Adipose tissue (tissue), 3 donors: ENCODE data around the gene TRIM26. TPM values are rescaled to one million over a fixed set of nuclear protein-coding genes. Genes with fewer than 3 reads are reported as not detected.
A peak's percentile ranks its signal among the peaks of the same experiment; 100 is the strongest.

Source experiments
- H3K27ac ChIP-seq: one replicate; pipeline ENCODE4 v1.5.1; 2013; ENCODE audit warnings: low read depth, low read length
- WGBS, 3 donors: extraction: QIAGEN DNeasy Blood & Tissue Kit; methylation state at CpG; one replicate each; pipeline ENCODE4 v1.1.7; 2013; 5-methylcytosine and 5-hydroxymethylcytosine counted together
- polyA plus RNA-seq, 3 donors: library from polyadenylated mRNA; stranded (reverse); fragments of 200-250 nt; gene quantifications; one replicate each; pipeline ENCODE4 v1.2.3, GENCODE V29; 2013
- donor health status: healthy with polysubstance abuse.
- donor health status: Bipolar disorder and iron deficiency.
- donor health status: healthy.

TRIM26 gene
- polyA plus RNA-seq, 3 donors = 12.9 to 30.8 (median 22.6) TPM

DNA sequence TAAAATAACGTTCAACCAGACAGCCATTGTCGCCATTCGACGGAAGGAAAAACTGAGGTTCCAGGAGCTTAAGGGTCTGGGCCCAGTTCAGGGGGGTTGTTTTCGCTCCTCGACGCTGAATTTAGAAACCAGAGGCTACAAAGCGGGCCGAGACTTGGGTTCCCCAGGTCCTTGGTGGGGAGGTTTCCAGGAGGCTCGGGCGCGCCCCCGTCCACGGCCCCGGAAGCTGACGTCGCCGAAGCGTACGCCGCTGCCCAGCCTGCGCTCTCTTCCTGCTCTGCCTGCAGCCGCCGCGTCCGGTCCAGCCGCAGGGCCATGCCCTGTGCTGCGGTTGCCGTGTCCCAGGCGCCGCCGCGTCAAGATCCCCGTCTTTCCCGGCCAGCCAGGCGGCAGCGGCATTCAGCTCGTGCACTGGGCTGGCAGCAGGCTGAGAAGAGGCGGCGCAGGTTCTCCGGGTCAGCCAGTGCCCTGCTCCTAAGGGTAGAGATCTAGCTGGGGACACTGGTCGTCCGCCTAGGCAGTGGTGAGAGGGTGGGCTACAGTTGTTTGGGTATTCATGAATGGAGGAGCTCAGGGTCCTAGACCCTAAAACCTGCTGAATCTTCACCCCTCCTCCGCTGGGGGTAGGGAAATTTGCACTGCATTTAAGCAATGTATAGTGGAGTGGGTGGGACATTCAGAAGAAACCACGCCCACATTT, 901 bp upstream of the TRIM26 start:
- WGBS, 3 donors = 0 to 1% (median 1%) methylated on average over 45 of the region's 45 CpGs
- H3K27ac ChIP-seq = peak overlapping the region; percentile 35

DNA sequence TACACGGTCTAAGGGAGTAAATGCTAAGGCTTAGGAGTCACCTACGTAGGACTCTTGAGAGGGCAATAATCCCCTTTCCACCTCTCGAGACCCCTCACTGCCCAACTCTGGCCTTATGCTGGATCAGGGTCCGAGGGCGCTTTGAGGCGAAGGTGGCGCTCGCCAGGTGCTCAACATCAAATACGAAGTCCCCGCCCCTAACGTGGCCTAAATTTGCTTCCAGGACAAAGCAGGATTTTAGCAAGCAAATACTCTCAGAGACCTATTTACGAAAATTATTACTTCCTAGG, 406 bp upstream of the TRIM26 start:
- 0% methylated on average over 12 of the region's 12 CpGs for WGBS, 3 donors
- H3K27ac ChIP-seq = peak overlapping the region; percentile 35

DNA sequence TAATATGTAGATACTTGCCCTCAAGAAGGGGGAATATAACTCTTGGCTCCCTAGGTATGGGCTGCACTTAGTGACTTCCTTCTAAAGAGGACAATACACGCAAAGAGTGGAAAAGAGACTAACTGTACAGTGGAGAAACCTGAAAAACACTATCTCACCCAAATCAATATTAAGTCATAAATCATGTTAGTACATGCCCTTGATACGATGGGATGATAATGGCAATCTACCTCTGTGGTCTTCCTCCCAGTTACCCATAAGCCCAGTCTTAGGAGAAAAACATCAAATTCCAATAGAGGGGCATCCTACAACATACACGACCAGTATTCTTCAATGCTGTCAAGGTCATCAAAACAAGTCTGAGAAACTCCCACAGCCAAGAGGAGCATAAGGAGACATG, 1.3 kb downstream of the TRIM26 start:
- H3K27ac ChIP-seq = no peak overlapping the region
- 20 to 51% (median 50%) methylated on average over 3 of the region's 3 CpGs for WGBS, 3 donors

GRCh38 chr6:30211306-30211705, 1.9 kb downstream of the TRIM26 start:
- H3K27ac ChIP-seq = no peak overlapping the region
- 34 to 75% (median 62%) methylated on average over 2 of the region's 2 CpGs for WGBS, 3 donors

- H3K27ac ChIP-seq = no peak overlapping the region
Observed at GRCh38 chr6:30207619-30208295, 5.4 kb downstream of the TRIM26 start.

GRCh38 chr6:30206799-30207618, 6.2 kb downstream of the TRIM26 start:
- 37 to 51% (median 46%) methylated on average over 11 of the region's 11 CpGs for WGBS, 3 donors
- H3K27ac ChIP-seq = no peak overlapping the region

More at GRCh38 chr6:30207619-30208295, 5.4 kb downstream of the TRIM26 start:
- WGBS, 3 donors = 48 to 76% (median 61%) methylated on average over 4 of the region's 4 CpGs

DNA sequence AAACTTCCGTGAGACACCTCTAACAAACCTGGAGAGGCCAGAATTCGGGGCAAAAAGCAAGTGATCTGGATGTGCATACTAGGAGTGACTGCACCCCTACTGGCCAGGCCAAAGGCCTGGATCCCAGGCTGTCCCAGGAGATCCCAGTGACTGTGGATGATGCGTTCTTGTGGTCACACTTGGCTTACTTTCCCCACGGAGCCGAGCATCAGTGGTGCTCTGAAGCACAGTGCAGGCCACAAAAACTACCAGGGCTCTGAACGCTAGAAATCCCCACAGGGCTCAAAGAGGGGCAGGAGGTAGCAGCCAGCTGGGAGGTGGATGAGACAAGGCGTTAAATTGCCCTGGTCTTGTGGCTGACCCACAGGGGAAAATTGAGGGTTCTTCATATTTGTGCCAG, 7.1 kb downstream of the TRIM26 start:
- 70 to 81% (median 77%) methylated on average over 7 of the region's 7 CpGs for WGBS, 3 donors
- H3K27ac ChIP-seq = no peak overlapping the region

GRCh38 chr6:30204116-30204515, 9.1 kb downstream of the TRIM26 start:
- WGBS, 3 donors = 95 to 96% (median 96%) methylated on average over 1 of the region's 1 CpG
- no peak overlapping the region for H3K27ac ChIP-seq

DNA sequence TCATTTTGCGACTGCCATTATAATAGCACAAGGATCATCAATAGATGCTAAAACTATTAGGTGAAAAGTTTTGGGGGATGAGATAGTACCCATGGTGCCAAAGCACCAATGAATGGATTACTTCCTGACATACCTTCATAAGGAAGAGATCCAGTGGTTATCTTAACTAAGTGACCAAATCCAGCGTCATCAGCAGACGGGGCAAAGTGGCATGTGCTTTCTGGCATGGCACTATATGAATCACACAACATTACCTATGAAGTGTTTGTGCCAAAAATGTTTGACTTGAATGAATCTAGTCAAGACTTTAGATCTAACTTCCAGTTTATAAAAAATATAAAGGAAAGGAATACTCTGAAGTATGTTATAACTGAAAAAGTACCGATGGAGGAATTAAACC, 10.8 kb downstream of the TRIM26 start:
- WGBS, 3 donors = 80 to 91% (median 90%) methylated on average over 4 of the region's 4 CpGs
- no peak overlapping the region for H3K27ac ChIP-seq

- H3K27ac ChIP-seq = no peak overlapping the region
- WGBS, 3 donors = 63 to 67% (median 64%) methylated on average over 6 of the region's 6 CpGs
Observed at GRCh38 chr6:30200551-30201281, 12.5 kb downstream of the TRIM26 start.

GRCh38 chr6:30198166-30199084, 14.8 kb downstream of the TRIM26 start:
- H3K27ac ChIP-seq = no peak overlapping the region
- 92 to 95% (median 93%) methylated on average over 34 of the region's 34 CpGs for WGBS, 3 donors

GRCh38 chr6:30196376-30196775, 16.8 kb downstream of the TRIM26 start:
- H3K27ac ChIP-seq = no peak overlapping the region
- WGBS, 3 donors = 94 to 97% (median 95%) methylated on average over 12 of the region's 12 CpGs

DNA sequence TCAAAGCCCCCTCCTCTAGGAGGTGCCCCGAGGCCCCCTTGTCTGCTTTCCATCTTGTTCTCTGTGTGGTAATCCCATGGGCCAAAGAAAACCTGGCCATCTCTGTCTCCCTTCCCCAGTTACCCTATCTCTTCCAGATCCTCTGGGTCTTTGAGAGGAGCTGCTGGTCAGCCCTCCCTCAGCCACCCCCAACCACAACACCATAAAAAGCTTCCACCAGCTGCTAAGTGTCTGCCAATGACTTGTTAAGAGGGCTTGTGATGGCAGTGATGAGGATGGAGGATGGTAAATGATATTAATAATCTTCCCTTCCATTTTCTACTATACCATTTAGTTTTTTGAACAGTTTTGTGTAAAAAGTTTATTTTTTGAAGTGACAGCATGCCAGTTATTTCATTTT, 17.3 kb downstream of the TRIM26 start:
- WGBS, 3 donors = 86 to 92% (median 91%) methylated on average over 1 of the region's 1 CpG
- H3K27ac ChIP-seq = no peak overlapping the region

GRCh38 chr6:30194797-30195690, 18.2 kb downstream of the TRIM26 start:
- 88 to 91% (median 89%) methylated on average over 8 of the region's 8 CpGs for WGBS, 3 donors
- no peak overlapping the region for H3K27ac ChIP-seq

DNA sequence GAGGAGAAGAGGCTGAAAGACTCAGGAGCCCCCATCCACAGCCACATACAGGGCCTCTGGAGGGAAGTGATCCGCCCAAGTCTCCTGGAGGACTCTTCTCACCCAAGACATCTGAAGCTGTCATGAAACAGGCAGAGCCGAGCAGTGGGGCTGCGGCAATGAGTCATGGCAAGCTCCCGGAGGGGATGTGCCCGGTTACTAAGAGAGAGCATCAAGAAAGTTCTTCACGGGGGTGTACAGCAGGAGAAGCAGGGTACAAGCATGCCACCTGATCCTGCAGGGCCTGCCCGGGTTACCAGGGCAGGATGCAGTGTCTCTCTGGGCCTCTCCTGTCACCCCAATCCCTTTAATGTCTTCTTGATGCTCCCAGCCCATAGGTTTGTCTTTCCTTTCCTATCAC, 21.1 kb downstream of the TRIM26 start:
- H3K27ac ChIP-seq = no peak overlapping the region
- WGBS, 3 donors = 86 to 95% (median 92%) methylated on average over 7 of the region's 7 CpGs

DNA sequence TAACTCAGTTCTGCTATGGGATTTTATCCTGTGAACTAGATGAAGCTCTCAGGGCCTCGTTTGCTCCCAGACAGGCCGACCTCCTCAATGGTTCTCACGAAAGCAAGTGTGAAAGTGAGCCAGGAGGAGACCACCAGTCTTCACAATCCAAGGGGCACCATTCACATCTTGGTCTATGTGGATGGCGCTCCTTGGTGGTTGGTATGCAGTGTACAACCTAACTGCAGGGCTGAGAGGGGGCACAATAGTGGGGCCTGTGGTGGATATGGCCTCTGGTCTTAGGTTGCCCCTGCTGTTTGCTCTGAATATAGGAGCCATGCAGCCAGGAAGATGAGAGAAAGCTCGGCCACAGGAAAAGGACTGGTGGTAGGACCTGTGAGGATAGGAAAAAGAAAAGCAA, 24.7 kb downstream of the TRIM26 start:
- 94 to 98% (median 97%) methylated on average over 5 of the region's 5 CpGs for WGBS, 3 donors
- H3K27ac ChIP-seq = no peak overlapping the region
